GM19455 (cell line): ENCODE results near the gene ATP1B3.
"Not testable (repeated sequence)": the region's sequence is repeated elsewhere in the genome, so short reads cannot be mapped to it uniquely, and the experiment has no call there.

Experiments
- ATAC-seq: cut with Tn5 transposase; IDR thresholded peaks from one replicate; pipeline ENCODE4 v1.9.1; 2021; ENCODE audit not compliant: unreplicated experiment

The ATP1B3 gene

GRCh38 chr3:141941093-141941492 lies 64.7 kb downstream of the ATP1B3 start:
- no peak for ATAC-seq

DNA sequence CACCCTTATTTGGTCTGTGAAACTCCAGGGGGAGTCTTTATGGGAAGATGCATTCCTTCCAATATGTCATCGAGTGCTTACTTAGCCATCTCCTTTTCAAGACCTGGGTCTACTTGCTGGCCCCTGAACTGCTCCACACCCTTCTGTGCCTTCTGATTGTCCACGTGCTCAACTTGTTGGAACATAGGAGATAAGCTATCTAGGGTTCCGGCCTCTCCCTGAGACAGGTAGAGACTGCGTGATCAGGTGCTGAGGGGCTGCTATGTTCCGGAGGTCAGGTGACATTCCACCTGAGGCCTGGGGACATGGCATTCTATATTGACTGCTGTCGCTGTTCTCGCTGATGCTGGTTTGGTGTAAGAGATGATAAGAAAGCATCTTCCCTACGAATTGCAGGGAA lies 65.6 kb downstream of the ATP1B3 start:
- ATAC-seq = no peak

- no peak for ATAC-seq
Measured at GRCh38 chr3:141945726-141946485, 69.5 kb downstream of the ATP1B3 start.

DNA sequence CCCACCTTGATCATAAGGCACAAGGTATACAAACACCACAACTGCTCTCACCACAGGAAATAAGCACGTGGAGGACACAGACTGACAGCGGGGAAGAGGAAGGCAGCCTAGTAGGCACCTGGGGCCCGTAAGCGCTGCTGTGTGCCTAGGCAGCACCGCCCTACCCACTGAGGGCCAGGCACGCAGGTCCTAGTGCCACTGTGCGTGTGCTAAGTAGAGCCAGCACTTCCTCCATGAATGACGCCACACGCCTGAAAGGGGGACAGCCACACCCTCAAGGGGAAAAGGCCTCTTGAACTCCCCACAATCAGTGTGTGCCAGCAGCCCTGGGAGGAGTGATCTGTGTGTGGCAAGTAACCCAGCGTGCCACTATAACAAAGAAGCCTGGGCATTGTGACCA lies 73.0 kb downstream of the ATP1B3 start:
- ATAC-seq = no peak

DNA sequence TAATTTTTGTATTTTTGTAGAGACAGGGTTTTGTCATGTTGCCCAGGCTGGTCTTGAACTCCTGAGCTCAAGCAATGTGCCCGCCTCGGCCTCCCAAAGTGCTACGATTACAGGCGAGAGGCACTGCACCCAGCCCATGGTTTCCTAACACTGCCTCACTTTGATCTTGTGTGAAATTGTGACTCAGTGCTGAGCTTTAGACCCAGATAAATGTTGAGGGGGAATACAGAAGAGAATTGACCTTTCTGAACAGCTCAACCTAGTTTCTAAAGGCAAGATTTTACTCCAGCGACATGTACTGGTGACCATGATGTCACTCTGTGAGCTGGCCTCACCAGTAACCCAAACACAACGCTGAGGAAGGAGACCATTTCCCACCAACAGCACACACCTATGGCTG lies 73.5 kb downstream of the ATP1B3 start:
- ATAC-seq = no peak

DNA sequence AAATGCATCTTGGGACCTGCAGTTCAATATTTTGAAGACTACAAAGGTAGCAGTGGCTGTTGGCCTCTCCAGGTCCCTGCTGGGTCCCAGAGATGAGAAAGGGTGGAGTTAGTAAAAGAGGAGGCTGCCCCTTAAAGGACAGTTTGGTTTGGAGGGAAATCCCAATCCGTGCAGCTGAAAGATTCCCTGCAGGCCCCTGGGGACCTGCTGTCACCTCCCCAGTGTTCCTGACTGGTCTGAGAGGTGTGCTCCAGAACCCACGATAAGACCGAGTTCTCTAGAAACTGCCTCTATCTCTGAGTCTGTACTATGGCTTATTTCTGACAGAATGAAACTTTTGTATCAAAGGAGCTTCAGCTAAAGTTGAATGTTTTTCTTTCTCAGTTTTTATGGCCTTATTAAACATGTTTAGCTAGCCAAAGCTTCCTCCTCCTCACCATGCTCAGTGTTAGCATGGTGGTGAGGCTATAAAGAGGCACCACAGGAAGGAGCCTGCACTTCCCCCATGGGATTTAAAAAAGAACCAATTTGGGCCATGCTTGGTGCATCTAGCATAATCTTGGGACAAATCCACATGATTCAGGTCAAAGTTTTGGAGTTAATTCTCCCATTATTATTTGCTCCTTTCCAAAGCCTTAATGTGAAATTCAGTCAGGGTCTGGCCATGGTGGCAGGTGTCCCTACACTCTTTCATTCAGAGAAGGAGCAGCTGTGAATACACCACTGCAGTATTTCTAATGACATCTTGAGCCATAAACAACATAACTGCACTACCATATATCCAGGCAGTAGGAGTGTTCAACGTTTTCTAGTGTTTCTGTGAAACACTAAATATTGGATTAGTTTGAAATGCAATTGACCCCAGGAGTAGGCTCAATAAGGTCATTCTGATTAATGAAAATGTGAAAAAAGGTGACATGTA lies 74.4 kb downstream of the ATP1B3 start:
- ATAC-seq = no peak

GRCh38 chr3:141952611-141953010 lies 76.2 kb downstream of the ATP1B3 start:
- no peak for ATAC-seq

DNA sequence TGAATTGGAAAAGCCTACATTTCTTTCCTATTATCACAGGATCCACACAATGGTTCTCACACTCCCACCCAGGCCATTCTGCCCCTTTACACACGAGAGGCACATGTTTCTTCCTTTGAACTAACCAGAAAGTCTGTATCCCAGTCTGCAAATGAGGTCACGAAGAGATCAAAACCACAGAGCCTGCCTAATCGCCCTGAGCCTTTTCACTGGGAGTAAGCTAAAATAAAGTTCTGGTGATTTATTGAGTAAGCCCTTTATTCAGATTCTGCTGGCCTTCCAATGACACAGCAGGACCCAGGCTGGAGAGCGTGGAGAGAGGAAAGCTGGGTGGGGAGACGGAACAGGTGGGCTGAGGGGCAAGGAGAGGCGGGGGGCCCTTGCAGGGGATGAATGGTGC lies 78.7 kb downstream of the ATP1B3 start:
- ATAC-seq = no peak

GRCh38 chr3:141959589-141960554 lies 83.4 kb downstream of the ATP1B3 start:
- ATAC-seq = no peak

DNA sequence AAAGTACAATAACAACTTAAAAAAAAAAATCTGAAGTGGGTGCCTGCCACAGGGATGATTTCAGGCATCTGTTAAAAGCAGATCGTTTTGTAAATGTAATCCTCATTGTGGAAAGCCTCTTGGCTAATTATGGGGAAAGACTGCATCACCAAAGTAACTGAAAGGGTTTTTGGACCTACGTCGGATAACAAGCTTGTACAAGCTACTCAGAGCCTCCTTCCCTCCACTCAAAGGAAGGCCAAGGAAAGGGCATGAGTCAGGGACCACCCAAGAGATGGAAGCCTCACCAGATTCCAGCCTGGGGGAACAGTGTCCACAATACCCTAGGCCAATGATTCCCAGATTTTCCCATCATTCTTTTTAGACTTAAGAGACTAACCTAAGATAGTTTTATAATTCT lies 84.3 kb downstream of the ATP1B3 start:
- no peak for ATAC-seq

GRCh38 chr3:141963301-141963700 lies 86.9 kb downstream of the ATP1B3 start:
- ATAC-seq = no peak

GRCh38 chr3:141965471-141965870 lies 89.0 kb downstream of the ATP1B3 start:
- ATAC-seq = no peak

DNA sequence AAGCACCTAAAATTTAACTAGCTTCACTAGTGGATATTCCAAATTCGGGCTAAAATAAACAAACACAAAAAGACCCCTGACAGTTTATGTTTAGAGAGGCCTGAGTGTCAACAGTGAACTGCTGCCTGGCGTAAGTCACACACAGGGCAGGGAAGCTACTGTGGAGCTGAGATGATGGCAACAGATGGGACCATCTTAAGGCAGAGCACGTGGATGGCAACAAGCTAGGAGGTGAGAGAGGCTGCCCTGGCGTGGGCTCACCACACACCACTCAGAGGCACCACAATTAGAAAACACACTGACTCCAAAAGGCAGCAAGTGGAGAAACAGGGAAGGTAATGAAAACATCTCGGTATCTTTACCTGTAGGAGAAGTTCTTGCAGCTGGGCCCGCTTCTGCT lies 93.3 kb downstream of the ATP1B3 start:
- no peak for ATAC-seq

- ATAC-seq = no peak
Measured at GRCh38 chr3:141971571-141971970, 95.1 kb downstream of the ATP1B3 start.

GRCh38 chr3:141972399-141972798 lies 96.0 kb downstream of the ATP1B3 start:
- no peak for ATAC-seq

DNA sequence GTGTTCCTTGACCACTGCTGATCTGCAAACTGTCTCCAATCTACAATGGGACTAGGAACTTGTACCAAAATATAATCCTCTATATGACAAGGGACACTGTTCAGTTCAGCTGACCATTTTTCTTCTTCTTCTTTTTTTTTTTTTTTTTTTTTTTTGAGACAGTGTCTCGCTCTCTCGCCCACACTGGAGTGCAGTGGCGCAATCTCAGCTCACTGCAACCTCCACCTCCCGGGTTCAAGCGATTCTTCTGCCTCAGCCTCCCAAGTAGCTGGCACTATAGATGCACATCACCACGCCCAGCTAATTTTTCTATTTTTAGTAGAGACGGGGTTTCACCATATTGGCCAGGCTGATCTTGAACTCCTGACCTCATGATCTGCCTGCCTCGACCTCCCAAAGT lies 98.3 kb downstream of the ATP1B3 start:
- ATAC-seq = not testable (repeated sequence)
